ENCODE results near the gene HECTD2.
"Not testable (repeated sequence)": the region's sequence is repeated elsewhere in the genome, so short reads cannot be mapped to it uniquely, and the experiment has no call there.

Gene HECTD2

GRCh38 chr10:91411621-91412020 is 1.5 kb downstream of the HECTD2 start:
- in situ Hi-C loops (cut with MboI; ENCODE audit: low sequenced_read_pairs), result no loop called here

- in situ Hi-C loops (cut with MboI; ENCODE audit: low sequenced_read_pairs), result no loop called here
Observed at GRCh38 chr10:91412354-91413087, 2.4 kb downstream of the HECTD2 start.

- in situ Hi-C loops (cut with MboI; ENCODE audit: low sequenced_read_pairs), result no loop called here
Observed at GRCh38 chr10:91415816-91416215, 5.7 kb downstream of the HECTD2 start.

- in situ Hi-C loops (cut with MboI; ENCODE audit: low sequenced_read_pairs), result no loop called here
Observed at GRCh38 chr10:91416339-91416855, 6.3 kb downstream of the HECTD2 start.

GRCh38 chr10:91418416-91418815 is 8.3 kb downstream of the HECTD2 start:
- in situ Hi-C loops (cut with MboI; ENCODE audit: low sequenced_read_pairs), result no loop called here

- in situ Hi-C loops (cut with MboI; ENCODE audit: low sequenced_read_pairs), result no loop called here
Observed at GRCh38 chr10:91420868-91421267, 10.7 kb downstream of the HECTD2 start.

- in situ Hi-C loops (cut with MboI; ENCODE audit: low sequenced_read_pairs), result no loop called here
Observed at GRCh38 chr10:91422915-91423314, 12.8 kb downstream of the HECTD2 start.

- in situ Hi-C loops (cut with MboI; ENCODE audit: low sequenced_read_pairs), result no loop called here
Observed at GRCh38 chr10:91424016-91424415, 13.9 kb downstream of the HECTD2 start.

- in situ Hi-C loops (cut with MboI; ENCODE audit: low sequenced_read_pairs), result no loop called here
Observed at GRCh38 chr10:91432175-91432574, 22.0 kb downstream of the HECTD2 start.

- in situ Hi-C loops (cut with MboI; ENCODE audit: low sequenced_read_pairs), result no loop called here
Observed at GRCh38 chr10:91433620-91434019, 23.5 kb downstream of the HECTD2 start.

GRCh38 chr10:91434041-91434440 is 23.9 kb downstream of the HECTD2 start:
- in situ Hi-C loops (cut with MboI; ENCODE audit: low sequenced_read_pairs), result no loop called here

GRCh38 chr10:91435241-91435640 is 25.1 kb downstream of the HECTD2 start:
- in situ Hi-C loops (cut with MboI; ENCODE audit: low sequenced_read_pairs), result no loop called here

- in situ Hi-C loops (cut with MboI; ENCODE audit: low sequenced_read_pairs), result not testable (repeated sequence)
Observed at GRCh38 chr10:91438228-91438627, 28.1 kb downstream of the HECTD2 start.

- in situ Hi-C loops (cut with MboI; ENCODE audit: low sequenced_read_pairs), result no loop called here
Observed at GRCh38 chr10:91444211-91445182, 34.4 kb downstream of the HECTD2 start.

GRCh38 chr10:91452063-91452462 is 41.9 kb downstream of the HECTD2 start:
- in situ Hi-C loops (cut with MboI; ENCODE audit: low sequenced_read_pairs), result no loop called here

GRCh38 chr10:91453535-91453934 is 43.4 kb downstream of the HECTD2 start:
- in situ Hi-C loops (cut with MboI; ENCODE audit: low sequenced_read_pairs), result no loop called here

- in situ Hi-C loops (cut with MboI; ENCODE audit: low sequenced_read_pairs), result not testable (repeated sequence)
Observed at GRCh38 chr10:91455135-91455534, 45.0 kb downstream of the HECTD2 start.

- in situ Hi-C loops (cut with MboI; ENCODE audit: low sequenced_read_pairs), result no loop called here
Observed at GRCh38 chr10:91460681-91461080, 50.5 kb downstream of the HECTD2 start.

GRCh38 chr10:91462423-91462822 is 52.3 kb downstream of the HECTD2 start:
- in situ Hi-C loops (cut with MboI; ENCODE audit: low sequenced_read_pairs), result no loop called here

- in situ Hi-C loops (cut with MboI; ENCODE audit: low sequenced_read_pairs), result no loop called here
Observed at GRCh38 chr10:91464500-91464899, 54.4 kb downstream of the HECTD2 start.

GRCh38 chr10:91465261-91465660 is 55.1 kb downstream of the HECTD2 start:
- in situ Hi-C loops (cut with MboI; ENCODE audit: low sequenced_read_pairs), result no loop called here

- in situ Hi-C loops (cut with MboI; ENCODE audit: low sequenced_read_pairs), result no loop called here
Observed at GRCh38 chr10:91467114-91467513, 57.0 kb downstream of the HECTD2 start.

Measured in hTERT RPE-1 (cell line).